Bronchial epithelial cell (primary cell): Measurements from ENCODE around the gene MOSPD3. TPM values are rescaled to one million over a fixed set of nuclear protein-coding genes. Genes with fewer than 3 reads are reported as not detected.

ENCODE experiments used
- DNase-seq: peaks from one replicate; pipeline ENCODE4 v3.0.0-alpha.2; 2010; ENCODE audit warnings: low read depth
- FAIRE-seq: peaks from 2 replicates; lab custom pipeline; 2011; peaks lifted over from hg19 to GRCh38; lab: Jason Lieb, UNC
- H3K27me3 ChIP-seq: 2 replicates; pipeline ENCODE4 v1.5.1; 2011; ENCODE audit warnings: low read length; ENCODE audit not compliant: control insufficient read depth, insufficient read depth
- H3K36me3 ChIP-seq: 2 replicates; pipeline ENCODE4 v1.5.1; 2011; ENCODE audit warnings: low read length; ENCODE audit not compliant: control insufficient read depth, insufficient read depth
- H3K4me3 ChIP-seq: 2 replicates; pipeline ENCODE4 v1.5.1; 2011; ENCODE audit warnings: mild to moderate bottlenecking, low read depth, low read length, control low read depth
- CTCF ChIP-seq: IDR thresholded peaks from 2 replicates; pipeline ENCODE4 v1.5.1; 2011; ENCODE audit warnings: mild to moderate bottlenecking, moderate library complexity, low read length, control low read depth, inconsistent platforms; ENCODE audit not compliant: insufficient read depth, severe bottlenecking
- total RNA-seq: library from RNA; depleted of rRNA; stranded (reverse); fragments of >200 nt; gene quantifications from 2 replicates; pipeline ENCODE4 v1.2.1, GENCODE V29; 2014

The MOSPD3 gene
- total RNA-seq, 1 donor from 2014 or later: 1.8 TPM

- Histone ChIP-seq H3K36me3 (peaks cover 19% of the 10 kb centered on the region), H3K4me3 (no peak overlapping the region), H3K27me3 (no peaks in the 10 kb centered on the region)
- no peak for TF ChIP-seq CTCF
- FAIRE-seq (no peak), DNase-seq (no peak)
These were observed 40.6 kb upstream of the MOSPD3 start for GRCh38 chr7:100571829-100572116.

GRCh38 chr7:100572281-100572948 lies 39.9 kb upstream of the MOSPD3 start:
- Histone ChIP-seq H3K27me3 (no peaks in the 10 kb centered on the region), H3K4me3 (no peak overlapping the region), H3K36me3 (peaks cover 21% of the 10 kb centered on the region)
- no peak for FAIRE-seq
- TF ChIP-seq CTCF: no peak
- no peak for DNase-seq

- FAIRE-seq (no peak), DNase-seq (no peak)
- Histone ChIP-seq H3K36me3 (peaks cover 27% of the 10 kb centered on the region), H3K4me3 (no peak overlapping the region), H3K27me3 (no peaks in the 10 kb centered on the region)
- TF ChIP-seq CTCF: no peak
These were observed 39.2 kb upstream of the MOSPD3 start for GRCh38 chr7:100572949-100573675.

DNA sequence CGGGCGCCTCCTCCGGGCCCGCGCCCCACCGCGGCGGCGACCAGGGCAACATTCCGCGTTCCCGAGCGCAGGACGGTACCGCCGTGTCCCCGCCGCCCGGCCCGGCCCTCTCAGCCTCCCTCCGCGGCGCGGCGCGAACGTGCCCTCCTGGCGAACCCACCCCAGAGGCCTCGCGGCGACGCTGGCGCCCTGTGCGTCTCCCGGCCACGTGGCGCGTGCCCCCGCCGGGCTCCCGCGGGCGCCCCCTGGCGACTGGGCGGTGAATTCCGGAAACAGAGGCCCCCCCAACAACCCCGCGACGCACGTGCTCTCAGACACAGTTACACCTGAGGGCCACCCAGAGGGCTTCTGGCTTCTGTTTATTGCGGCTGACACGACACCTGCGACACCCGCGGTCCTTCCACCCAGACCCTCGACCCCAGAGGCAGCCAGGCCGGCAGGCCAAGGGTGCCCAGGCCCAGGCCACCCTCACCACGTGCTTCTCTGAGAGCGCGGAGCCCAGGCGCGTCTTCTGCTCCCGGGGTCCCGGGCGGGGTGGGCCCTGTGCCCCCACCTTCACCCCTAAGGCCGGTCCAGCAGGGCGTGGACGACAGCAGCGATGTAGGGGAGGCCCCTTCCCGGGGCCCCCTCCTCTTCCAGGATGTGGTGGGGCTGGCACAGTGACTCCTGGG lies 38.5 kb upstream of the MOSPD3 start, which contains the start of gene SAP25:
Gene SAP25 (minus strand): TSS at position 210 of the 671 bp plus-strand sequence. CDS start 158 bp downstream, at position 52.
- DNase-seq: no peak
- Histone ChIP-seq H3K27me3 (no peaks in the 10 kb centered on the region), H3K4me3 (no peak within 1 kb of the TSS), H3K36me3 (peaks cover 33% of the 10 kb centered on the region)
- TF ChIP-seq CTCF: no peak
- FAIRE-seq: no peak

DNA sequence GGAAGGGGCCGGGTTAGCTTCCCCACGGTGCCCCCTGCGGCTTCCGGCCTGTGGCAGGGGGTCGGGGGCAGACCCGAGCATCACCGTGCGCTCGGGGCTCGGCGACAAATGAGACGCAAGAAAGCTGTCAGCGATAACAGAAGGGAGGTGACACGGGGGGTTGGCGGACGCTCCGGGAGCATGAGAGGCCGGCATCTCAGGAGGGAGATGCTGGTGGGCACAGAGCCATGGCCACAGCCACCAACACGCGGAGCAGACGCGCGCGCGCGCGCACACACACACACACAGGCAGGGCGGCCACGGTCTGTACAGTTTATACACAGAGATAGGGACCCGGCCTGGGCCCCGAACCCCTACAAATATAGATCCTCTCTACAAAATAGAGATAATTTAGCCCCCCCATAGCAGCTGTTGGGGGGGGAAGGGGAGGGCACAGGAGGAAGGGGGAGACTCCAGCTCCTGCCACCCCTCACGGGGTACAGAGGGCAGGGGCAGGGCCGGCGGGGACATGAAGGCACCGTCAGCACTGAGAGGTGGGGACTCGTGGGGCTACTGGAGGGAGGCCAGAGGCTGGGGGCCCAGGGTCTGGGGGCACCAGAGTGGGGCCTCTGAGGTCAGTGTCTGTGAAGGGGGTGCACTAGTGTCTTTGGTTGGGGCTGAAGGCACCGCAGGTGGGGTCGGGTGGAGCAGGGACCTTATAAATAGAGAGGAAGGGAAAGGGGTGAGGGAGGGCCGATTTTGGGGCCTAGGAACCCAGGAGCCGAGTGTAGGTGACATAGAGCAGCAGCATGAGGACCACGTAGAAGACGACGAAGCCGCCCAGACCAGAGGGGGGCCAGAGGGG lies 37.8 kb upstream of the MOSPD3 start:
- H3K27me3 ChIP-seq: no peaks in the 10 kb centered on the region
- FAIRE-seq: no peak
- no peak for DNase-seq
- H3K4me3 ChIP-seq: no peak overlapping the region
- TF ChIP-seq CTCF: no peak
- H3K36me3 ChIP-seq: peaks cover 37% of the 10 kb centered on the region
